Stimulated activated CD4-positive, alpha-beta T cell treated with anti-CD3 and anti-CD28 coated beads, Interleukin-2, amount 100 ng/mL, for 24 hours (primary cell): ENCODE results near the gene PICK1.

ENCODE experiments used
- DNase-seq, 2 donors: peaks; one replicate each; pipeline ENCODE4 v3.0.0-alpha.2; 2020

The PICK1 gene

GRCh38 chr22:38120359-38121110 lies 63.3 kb downstream of the PICK1 start:
- DNase-seq = no peak

GRCh38 chr22:38122616-38123015 lies 65.4 kb downstream of the PICK1 start:
- no peak for DNase-seq

- DNase-seq = no peak
Observed at GRCh38 chr22:38124236-38124974, 67.2 kb downstream of the PICK1 start.

GRCh38 chr22:38125038-38125610 lies 67.9 kb downstream of the PICK1 start:
- DNase-seq = no peak
